Colonic mucosa (tissue), 4 donors: ENCODE results near the gene GPR84. TPM values are rescaled to one million over a fixed set of nuclear protein-coding genes. Genes with fewer than 3 reads are reported as not detected.

Experiments
- DNase-seq: peaks from one replicate; pipeline ENCODE4 v3.0.0-alpha.2; 2020
- H3K27ac ChIP-seq: fragments of 200-600 bp; one replicate; pipeline ENCODE4 v1.8.0; 2021
- H3K27me3 ChIP-seq: fragments of 200-600 bp; one replicate; pipeline ENCODE4 v1.8.0; 2021
- H3K36me3 ChIP-seq: fragments of 200-600 bp; one replicate; pipeline ENCODE4 v1.8.0; 2021
- H3K4me1 ChIP-seq: fragments of 200-600 bp; one replicate; pipeline ENCODE4 v1.8.0; 2021; ENCODE audit warnings: mild to moderate bottlenecking
- H3K4me3 ChIP-seq: fragments of 200-600 bp; one replicate; pipeline ENCODE4 v1.8.0; 2021
- H3K9ac ChIP-seq, 2 donors: one replicate each; pipeline ENCODE4 v1.7.0; 2013; ENCODE audit warnings: control low read depth in 2 of 2, low read depth in 2 of 2, low read length in 2 of 2
- H3K9me3 ChIP-seq: fragments of 200-600 bp; one replicate; pipeline ENCODE4 v1.8.0; 2021
- intact Hi-C: fragments of 100-400 bp; cut with DNase I; formaldehyde crosslinking; loops from one replicate; pipeline ENCODE4 v1.14.1; 2022
- total RNA-seq, 2 donors: library from RNA; stranded (reverse); fragmentation: NEBNext Ultra II Directional in 1 of 2; extraction: Animal tissue kit (Norgen Biotek cat#: 25700) in 1 of 2; gene quantifications; one replicate each; pipeline ENCODE4 v1.2.1, GENCODE V29; 2021
- TF ChIP-seq, protein P1 (sequence below): fragments of 200-600 bp; IDR thresholded peaks from one replicate; pipeline ENCODE4 v1.8.0; 2022; ENCODE audit warnings: antibody characterized with exemption, mild to moderate bottlenecking
- donor health status: healthy.
- donor health status: DM: no; HTN: no; CAD: no.
- donor health status: DM: no; HTN: no; CAD: no.

The GPR84 gene
- total RNA-seq, 2 donors from 2014 or later: 0.21 TPM; not detected in 1

DNA sequence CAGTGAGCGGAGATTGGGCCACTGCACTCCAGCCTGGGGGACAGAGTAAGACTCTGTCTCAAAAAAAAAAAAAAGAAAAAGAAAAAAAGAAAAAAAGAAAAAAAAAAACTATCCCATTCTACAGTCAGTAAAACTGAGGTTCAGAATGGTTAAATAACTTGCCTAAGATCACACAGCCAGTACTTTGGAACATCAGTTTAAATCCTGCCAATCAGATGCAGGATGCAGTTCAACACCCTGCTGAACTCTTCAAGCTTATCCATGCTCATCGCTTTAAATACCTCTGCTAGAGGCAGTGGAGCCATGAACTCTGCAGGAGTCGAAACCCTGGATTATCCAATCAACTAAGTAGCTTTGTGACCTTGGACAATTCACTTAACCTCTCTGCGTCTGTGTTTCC is 16.9 kb upstream of the GPR84 start:
- no peak for DNase-seq
- Histone ChIP-seq H3K36me3 (no peaks in the 10 kb centered on the region), H3K4me3 (no peak overlapping the region), H3K27me3 (no peaks in the 10 kb centered on the region), H3K4me1 (no peaks in the 10 kb centered on the region), H3K9ac (no peak overlapping the region), H3K27ac (no peak overlapping the region), H3K9me3 (no peaks in the 10 kb centered on the region)
- TF ChIP-seq, protein P1, sequence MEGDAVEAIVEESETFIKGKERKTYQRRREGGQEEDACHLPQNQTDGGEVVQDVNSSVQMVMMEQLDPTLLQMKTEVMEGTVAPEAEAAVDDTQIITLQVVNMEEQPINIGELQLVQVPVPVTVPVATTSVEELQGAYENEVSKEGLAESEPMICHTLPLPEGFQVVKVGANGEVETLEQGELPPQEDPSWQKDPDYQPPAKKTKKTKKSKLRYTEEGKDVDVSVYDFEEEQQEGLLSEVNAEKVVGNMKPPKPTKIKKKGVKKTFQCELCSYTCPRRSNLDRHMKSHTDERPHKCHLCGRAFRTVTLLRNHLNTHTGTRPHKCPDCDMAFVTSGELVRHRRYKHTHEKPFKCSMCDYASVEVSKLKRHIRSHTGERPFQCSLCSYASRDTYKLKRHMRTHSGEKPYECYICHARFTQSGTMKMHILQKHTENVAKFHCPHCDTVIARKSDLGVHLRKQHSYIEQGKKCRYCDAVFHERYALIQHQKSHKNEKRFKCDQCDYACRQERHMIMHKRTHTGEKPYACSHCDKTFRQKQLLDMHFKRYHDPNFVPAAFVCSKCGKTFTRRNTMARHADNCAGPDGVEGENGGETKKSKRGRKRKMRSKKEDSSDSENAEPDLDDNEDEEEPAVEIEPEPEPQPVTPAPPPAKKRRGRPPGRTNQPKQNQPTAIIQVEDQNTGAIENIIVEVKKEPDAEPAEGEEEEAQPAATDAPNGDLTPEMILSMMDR: no peak
- intact Hi-C loops: no loop called here

GRCh38 chr12:54379398-54380201 is 15.3 kb upstream of the GPR84 start:
- Histone ChIP-seq H3K4me3 (peak overlapping the region; percentile 32), H3K4me1 (no peaks in the 10 kb centered on the region), H3K27ac (no peak overlapping the region), H3K27me3 (no peaks in the 10 kb centered on the region), H3K9me3 (no peaks in the 10 kb centered on the region), H3K36me3 (no peaks in the 10 kb centered on the region), H3K9ac (peak overlapping the region; percentile 51 to 68)
- TF ChIP-seq, protein P1: peak; percentile 100
- intact Hi-C loops: no loop called here
- peak; percentile 95 for DNase-seq

DNA sequence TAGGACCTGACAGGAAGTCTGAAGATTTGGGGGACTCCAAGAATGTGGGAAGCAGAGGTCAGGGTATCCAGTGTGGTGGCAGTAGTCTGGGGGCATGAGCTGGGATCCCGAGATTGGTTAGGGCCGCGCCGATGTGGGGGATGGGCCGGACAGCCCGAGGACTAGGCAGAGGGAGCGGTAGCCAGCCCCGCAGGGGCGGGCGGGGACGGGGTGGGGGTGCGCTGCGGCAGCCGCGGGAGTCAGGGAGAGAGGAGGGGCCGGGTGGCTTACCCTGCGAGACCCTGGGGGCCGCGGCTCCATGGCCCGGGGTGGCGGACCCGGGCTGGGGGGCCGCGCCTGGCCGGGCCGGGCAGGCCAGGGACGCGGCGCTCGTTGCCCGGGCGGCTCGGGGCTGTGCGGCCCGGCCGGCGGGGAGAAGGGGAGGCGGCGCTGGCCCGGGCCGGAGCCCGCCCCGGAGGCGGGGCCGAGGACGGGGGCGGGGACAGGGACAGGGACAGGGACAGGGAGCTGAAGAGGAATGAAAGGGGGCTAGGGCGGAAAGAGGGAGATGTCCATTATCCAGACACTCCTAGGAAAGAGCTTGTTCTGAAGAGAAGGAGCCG is 14.6 kb upstream of the GPR84 start:
- Histone ChIP-seq H3K27me3 (no peaks in the 10 kb centered on the region), H3K36me3 (no peaks in the 10 kb centered on the region), H3K4me1 (no peaks in the 10 kb centered on the region), H3K9ac (peak overlapping the region; percentile 51 to 68), H3K4me3 (peak overlapping the region; percentile 32), H3K27ac (no peak overlapping the region), H3K9me3 (no peaks in the 10 kb centered on the region)
- DNase-seq: peak; percentile 73
- TF ChIP-seq, protein P1: no peak
- intact Hi-C loops: no loop called here

- H3K4me1 ChIP-seq: no peaks in the 10 kb centered on the region
- peak overlapping the region in 1 of 2 donors; percentile 38 for H3K9ac ChIP-seq
- H3K27ac ChIP-seq: no peak overlapping the region
- peak overlapping the region; percentile 32 for H3K4me3 ChIP-seq
- intact Hi-C loops: no loop called here
- no peak for DNase-seq
- H3K9me3 ChIP-seq: no peaks in the 10 kb centered on the region
- no peaks in the 10 kb centered on the region for H3K36me3 ChIP-seq
- TF ChIP-seq, protein P1: no peak
- H3K27me3 ChIP-seq: no peaks in the 10 kb centered on the region
Measured at GRCh38 chr12:54377797-54378515, 13.7 kb upstream of the GPR84 start.

- intact Hi-C loops: no loop called here
- no peaks in the 10 kb centered on the region for H3K4me1 ChIP-seq
Measured at GRCh38 chr12:54377007-54377406, 12.7 kb upstream of the GPR84 start.

More at GRCh38 chr12:54377007-54377406, 12.7 kb upstream of the GPR84 start:
- Histone ChIP-seq H3K36me3 (no peaks in the 10 kb centered on the region), H3K27ac (no peak overlapping the region), H3K9me3 (no peaks in the 10 kb centered on the region), H3K9ac (peak overlapping the region in 1 of 2 donors; percentile 4), H3K4me3 (no peak overlapping the region), H3K27me3 (no peaks in the 10 kb centered on the region)
- no peak for DNase-seq
- TF ChIP-seq, protein P1: no peak
